ENCODE data around the gene CYB5A.
"Not testable (repeated sequence)": the region's sequence is repeated elsewhere in the genome, so short reads cannot be mapped to it uniquely, and the experiment has no call there.

The CYB5A gene

GRCh38 chr18:74294526-74294925 is 2.8 kb upstream of the CYB5A start:
- Histone ChIP-seq H3K27ac (ENCODE audit: low read depth, low read length) (no peak overlapping the region), H3K27me3 (ENCODE audit: insufficient read depth, low read length) (no peaks in the 10 kb centered on the region), H3K79me2 (ENCODE audit: control insufficient read depth, insufficient read depth, low read length, unreplicated experiment) (no peaks in the 10 kb centered on the region), H2AFZ (ENCODE audit: low read length, unreplicated experiment) (no peak overlapping the region), H3K4me3 (ENCODE audit: low read depth, low read length) (no peak overlapping the region), H3K4me1 (ENCODE audit: control insufficient read depth, insufficient read depth, low read length, unreplicated experiment) (peaks cover 12% of the 10 kb centered on the region), H3K36me3 (ENCODE audit: insufficient read depth, low read length) (no peaks in the 10 kb centered on the region)

- H3K4me1 ChIP-seq (ENCODE audit: control insufficient read depth, insufficient read depth, low read length, unreplicated experiment), result peaks cover 26% of the 10 kb centered on the region
- H3K36me3 ChIP-seq (ENCODE audit: insufficient read depth, low read length); H3K27ac ChIP-seq (ENCODE audit: low read depth, low read length); H3K4me3 ChIP-seq (ENCODE audit: low read depth, low read length); H3K27me3 ChIP-seq (ENCODE audit: insufficient read depth, low read length); H2AFZ ChIP-seq (ENCODE audit: low read length, unreplicated experiment); H3K79me2 ChIP-seq (ENCODE audit: control insufficient read depth, insufficient read depth, low read length, unreplicated experiment): not testable (repeated sequence)
These were observed 1.2 kb upstream of the CYB5A start for GRCh38 chr18:74292982-74293381.

GRCh38 chr18:74292541-74292858 is 737 bp upstream of the CYB5A start:
- no peaks in the 10 kb centered on the region for H3K36me3 ChIP-seq (ENCODE audit: insufficient read depth, low read length)
- no peak overlapping the region for H3K27ac ChIP-seq (ENCODE audit: low read depth, low read length)
- peaks cover 10% of the 10 kb centered on the region for H3K79me2 ChIP-seq (ENCODE audit: control insufficient read depth, insufficient read depth, low read length, unreplicated experiment)
- no peaks in the 10 kb centered on the region for H3K27me3 ChIP-seq (ENCODE audit: insufficient read depth, low read length)
- peak overlapping the region; percentile 3 for H2AFZ ChIP-seq (ENCODE audit: low read length, unreplicated experiment)
- H3K4me1 ChIP-seq (ENCODE audit: control insufficient read depth, insufficient read depth, low read length, unreplicated experiment), result peaks cover 31% of the 10 kb centered on the region
- H3K4me3 ChIP-seq (ENCODE audit: low read depth, low read length), result peak overlapping the region; percentile 99

GRCh38 chr18:74291472-74291770 is 342 bp downstream of the CYB5A start:
- H3K79me2 ChIP-seq (ENCODE audit: control insufficient read depth, insufficient read depth, low read length, unreplicated experiment), result peaks cover 14% of the 10 kb centered on the region
- H3K27me3 ChIP-seq (ENCODE audit: insufficient read depth, low read length), result no peaks in the 10 kb centered on the region
- H3K4me3 ChIP-seq (ENCODE audit: low read depth, low read length), result peak overlapping the region; percentile 99
- peaks cover 37% of the 10 kb centered on the region for H3K4me1 ChIP-seq (ENCODE audit: control insufficient read depth, insufficient read depth, low read length, unreplicated experiment)
- peak overlapping the region; percentile 80 for H2AFZ ChIP-seq (ENCODE audit: low read length, unreplicated experiment)
- H3K36me3 ChIP-seq (ENCODE audit: insufficient read depth, low read length), result no peaks in the 10 kb centered on the region
- no peak overlapping the region for H3K27ac ChIP-seq (ENCODE audit: low read depth, low read length)

- Histone ChIP-seq H3K27me3 (ENCODE audit: insufficient read depth, low read length) (no peaks in the 10 kb centered on the region), H3K4me3 (ENCODE audit: low read depth, low read length) (peak overlapping the region; percentile 99), H3K36me3 (ENCODE audit: insufficient read depth, low read length) (no peaks in the 10 kb centered on the region), H2AFZ (ENCODE audit: low read length, unreplicated experiment) (no peak overlapping the region), H3K79me2 (ENCODE audit: control insufficient read depth, insufficient read depth, low read length, unreplicated experiment) (peaks cover 15% of the 10 kb centered on the region), H3K4me1 (ENCODE audit: control insufficient read depth, insufficient read depth, low read length, unreplicated experiment) (peaks cover 42% of the 10 kb centered on the region), H3K27ac (ENCODE audit: low read depth, low read length) (no peak overlapping the region)
These were observed 830 bp downstream of the CYB5A start for GRCh38 chr18:74290794-74291471.

GRCh38 chr18:74290021-74290420 is 1.7 kb downstream of the CYB5A start:
- peak overlapping the region; percentile 99 for H3K4me3 ChIP-seq (ENCODE audit: low read depth, low read length)
- H3K79me2 ChIP-seq (ENCODE audit: control insufficient read depth, insufficient read depth, low read length, unreplicated experiment), result peaks cover 18% of the 10 kb centered on the region
- no peaks in the 10 kb centered on the region for H3K36me3 ChIP-seq (ENCODE audit: insufficient read depth, low read length)
- H3K27me3 ChIP-seq (ENCODE audit: insufficient read depth, low read length), result no peaks in the 10 kb centered on the region
- peak overlapping the region; percentile 49 for H3K27ac ChIP-seq (ENCODE audit: low read depth, low read length)
- no peak overlapping the region for H2AFZ ChIP-seq (ENCODE audit: low read length, unreplicated experiment)
- peaks cover 44% of the 10 kb centered on the region for H3K4me1 ChIP-seq (ENCODE audit: control insufficient read depth, insufficient read depth, low read length, unreplicated experiment)

- H3K27me3 ChIP-seq (ENCODE audit: insufficient read depth, low read length), result no peaks in the 10 kb centered on the region
- H3K27ac ChIP-seq (ENCODE audit: low read depth, low read length), result peak overlapping the region; percentile 49
- peaks cover 44% of the 10 kb centered on the region for H3K4me1 ChIP-seq (ENCODE audit: control insufficient read depth, insufficient read depth, low read length, unreplicated experiment)
- H3K79me2 ChIP-seq (ENCODE audit: control insufficient read depth, insufficient read depth, low read length, unreplicated experiment), result peaks cover 20% of the 10 kb centered on the region
- H3K36me3 ChIP-seq (ENCODE audit: insufficient read depth, low read length), result no peaks in the 10 kb centered on the region
- no peak overlapping the region for H2AFZ ChIP-seq (ENCODE audit: low read length, unreplicated experiment)
- peak overlapping the region; percentile 43 for H3K4me3 ChIP-seq (ENCODE audit: low read depth, low read length)
These were observed 2.6 kb downstream of the CYB5A start for GRCh38 chr18:74289137-74289536.

- H3K27ac ChIP-seq (ENCODE audit: low read depth, low read length), result peak overlapping the region; percentile 49
- peaks cover 20% of the 10 kb centered on the region for H3K79me2 ChIP-seq (ENCODE audit: control insufficient read depth, insufficient read depth, low read length, unreplicated experiment)
- no peak overlapping the region for H2AFZ ChIP-seq (ENCODE audit: low read length, unreplicated experiment)
- no peaks in the 10 kb centered on the region for H3K27me3 ChIP-seq (ENCODE audit: insufficient read depth, low read length)
- H3K36me3 ChIP-seq (ENCODE audit: insufficient read depth, low read length), result no peaks in the 10 kb centered on the region
- H3K4me3 ChIP-seq (ENCODE audit: low read depth, low read length), result peak overlapping the region; percentile 43
- peaks cover 44% of the 10 kb centered on the region for H3K4me1 ChIP-seq (ENCODE audit: control insufficient read depth, insufficient read depth, low read length, unreplicated experiment)
These were observed 3.0 kb downstream of the CYB5A start for GRCh38 chr18:74288730-74289129.

GRCh38 chr18:74288041-74288440 is 3.7 kb downstream of the CYB5A start:
- H3K79me2 ChIP-seq (ENCODE audit: control insufficient read depth, insufficient read depth, low read length, unreplicated experiment), result peaks cover 23% of the 10 kb centered on the region
- H3K27me3 ChIP-seq (ENCODE audit: insufficient read depth, low read length), result no peaks in the 10 kb centered on the region
- H3K27ac ChIP-seq (ENCODE audit: low read depth, low read length), result no peak overlapping the region
- peaks cover 44% of the 10 kb centered on the region for H3K4me1 ChIP-seq (ENCODE audit: control insufficient read depth, insufficient read depth, low read length, unreplicated experiment)
- no peaks in the 10 kb centered on the region for H3K36me3 ChIP-seq (ENCODE audit: insufficient read depth, low read length)
- no peak overlapping the region for H3K4me3 ChIP-seq (ENCODE audit: low read depth, low read length)
- no peak overlapping the region for H2AFZ ChIP-seq (ENCODE audit: low read length, unreplicated experiment)

- no peak overlapping the region for H3K27ac ChIP-seq (ENCODE audit: low read depth, low read length)
- H2AFZ ChIP-seq (ENCODE audit: low read length, unreplicated experiment), result no peak overlapping the region
- no peak overlapping the region for H3K4me3 ChIP-seq (ENCODE audit: low read depth, low read length)
- no peaks in the 10 kb centered on the region for H3K27me3 ChIP-seq (ENCODE audit: insufficient read depth, low read length)
- H3K36me3 ChIP-seq (ENCODE audit: insufficient read depth, low read length), result no peaks in the 10 kb centered on the region
- H3K79me2 ChIP-seq (ENCODE audit: control insufficient read depth, insufficient read depth, low read length, unreplicated experiment), result peaks cover 26% of the 10 kb centered on the region
- H3K4me1 ChIP-seq (ENCODE audit: control insufficient read depth, insufficient read depth, low read length, unreplicated experiment), result peaks cover 55% of the 10 kb centered on the region
These were observed 4.9 kb downstream of the CYB5A start for GRCh38 chr18:74286856-74287255.

GRCh38 chr18:74286106-74286855 is 5.5 kb downstream of the CYB5A start:
- Histone ChIP-seq H3K27me3 (ENCODE audit: insufficient read depth, low read length) (no peaks in the 10 kb centered on the region), H2AFZ (ENCODE audit: low read length, unreplicated experiment) (no peak overlapping the region), H3K79me2 (ENCODE audit: control insufficient read depth, insufficient read depth, low read length, unreplicated experiment) (peaks cover 26% of the 10 kb centered on the region), H3K4me3 (ENCODE audit: low read depth, low read length) (no peak overlapping the region), H3K4me1 (ENCODE audit: control insufficient read depth, insufficient read depth, low read length, unreplicated experiment) (peaks cover 57% of the 10 kb centered on the region), H3K36me3 (ENCODE audit: insufficient read depth, low read length) (no peaks in the 10 kb centered on the region), H3K27ac (ENCODE audit: low read depth, low read length) (no peak overlapping the region)

All from ACC112 (cell line).